Keratinocyte (primary cell): Measurements from ENCODE around the gene STAT3.
"Not testable (repeated sequence)": the region's sequence is repeated elsewhere in the genome, so short reads cannot be mapped to it uniquely, and the experiment has no call there.

Experiments
- EZH2 ChIP-seq: IDR thresholded peaks from one replicate; pipeline ENCODE4 v1.6.1; 2012; ENCODE audit warnings: inconsistent platforms, mild to moderate bottlenecking, low read length, moderate library complexity
- TF ChIP-seq, protein P1 (sequence below), 3 experiments: IDR thresholded peaks in 1 of 3; conservative IDR thresholded peaks in 1 of 3; optimal IDR thresholded peaks in 1 of 3; 2 replicates in 2 of 3; 3 replicates in 1 of 3; pipeline versions ENCODE3 to v1.5.1; 2011; ENCODE audit warnings: low read length in 3 of 3, mild to moderate bottlenecking in 3 of 3, moderate library complexity in 2 of 3, control low read depth in 1 of 3, inconsistent platforms in 1 of 3; ENCODE audit not compliant: insufficient read depth in 2 of 3; ENCODE audit errors: extremely low read depth in 1 of 3

DNA sequence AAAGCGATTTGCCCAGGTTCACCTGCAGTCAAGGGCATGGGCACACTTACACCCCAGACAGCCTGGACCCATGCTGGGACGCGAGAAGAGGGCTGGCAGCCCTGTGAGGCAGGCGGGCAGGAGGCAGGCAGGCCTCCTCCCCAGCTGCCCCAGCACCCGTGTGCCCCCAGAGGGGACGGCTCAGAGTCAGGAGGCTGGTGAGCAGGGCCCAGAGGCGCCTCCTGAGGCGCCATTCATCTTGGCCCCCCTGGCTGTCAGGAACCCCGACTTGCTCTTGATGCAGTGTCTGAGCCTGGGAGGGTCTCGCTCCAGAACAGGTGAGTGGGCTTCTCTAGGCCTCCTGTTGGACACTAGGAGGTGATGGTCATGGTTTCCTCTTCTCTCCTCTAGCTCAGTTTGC, 88.9 kb downstream of the STAT3 start:
- TF ChIP-seq EZH2: not testable (repeated sequence)
- TF ChIP-seq, protein P1, sequence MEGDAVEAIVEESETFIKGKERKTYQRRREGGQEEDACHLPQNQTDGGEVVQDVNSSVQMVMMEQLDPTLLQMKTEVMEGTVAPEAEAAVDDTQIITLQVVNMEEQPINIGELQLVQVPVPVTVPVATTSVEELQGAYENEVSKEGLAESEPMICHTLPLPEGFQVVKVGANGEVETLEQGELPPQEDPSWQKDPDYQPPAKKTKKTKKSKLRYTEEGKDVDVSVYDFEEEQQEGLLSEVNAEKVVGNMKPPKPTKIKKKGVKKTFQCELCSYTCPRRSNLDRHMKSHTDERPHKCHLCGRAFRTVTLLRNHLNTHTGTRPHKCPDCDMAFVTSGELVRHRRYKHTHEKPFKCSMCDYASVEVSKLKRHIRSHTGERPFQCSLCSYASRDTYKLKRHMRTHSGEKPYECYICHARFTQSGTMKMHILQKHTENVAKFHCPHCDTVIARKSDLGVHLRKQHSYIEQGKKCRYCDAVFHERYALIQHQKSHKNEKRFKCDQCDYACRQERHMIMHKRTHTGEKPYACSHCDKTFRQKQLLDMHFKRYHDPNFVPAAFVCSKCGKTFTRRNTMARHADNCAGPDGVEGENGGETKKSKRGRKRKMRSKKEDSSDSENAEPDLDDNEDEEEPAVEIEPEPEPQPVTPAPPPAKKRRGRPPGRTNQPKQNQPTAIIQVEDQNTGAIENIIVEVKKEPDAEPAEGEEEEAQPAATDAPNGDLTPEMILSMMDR (optimal IDR thresholded peaks at IDR 0.05 in 1 of 3, IDR thresholded peaks at IDR 0.05 in 1 of 3, conservative IDR thresholded peaks at IDR 0.05 in 1 of 3; ENCODE audit: extremely low read depth in 1 of 3, insufficient read depth in 2 of 3, low read length in 3 of 3): not testable (repeated sequence)
